ENCODE data around the gene TNP2.
"Not testable (repeated sequence)": the region's sequence is repeated elsewhere in the genome, so short reads cannot be mapped to it uniquely, and the experiment has no call there.

TNP2 gene

GRCh38 chr16:11239644-11240632 lies 29.2 kb downstream of the TNP2 start:
- DNase-seq, result no peak

- no peak for DNase-seq
These were observed 30.6 kb downstream of the TNP2 start for GRCh38 chr16:11238272-11239202.

- DNase-seq, result peak; percentile 97 to 98
These were observed 32.5 kb downstream of the TNP2 start for GRCh38 chr16:11236461-11237254.

GRCh38 chr16:11235703-11235991 lies 33.5 kb downstream of the TNP2 start:
- DNase-seq, result no peak

GRCh38 chr16:11234884-11235702 lies 34.0 kb downstream of the TNP2 start:
- peak; percentile 61 to 78 for DNase-seq

- peak in 1 of 2 experiments; percentile 11 for DNase-seq
These were observed 35.3 kb downstream of the TNP2 start for GRCh38 chr16:11233727-11234376.

- DNase-seq, result peak; percentile 77 to 81
These were observed 36.0 kb downstream of the TNP2 start for GRCh38 chr16:11232852-11233726.

GRCh38 chr16:11232302-11232851 lies 36.7 kb downstream of the TNP2 start:
- DNase-seq, result no peak

- no peak for DNase-seq
These were observed 37.7 kb downstream of the TNP2 start for GRCh38 chr16:11231367-11231970.

- no peak for DNase-seq
These were observed 39.2 kb downstream of the TNP2 start for GRCh38 chr16:11229906-11230305.

GRCh38 chr16:11229432-11229831 lies 39.7 kb downstream of the TNP2 start:
- no peak for DNase-seq

GRCh38 chr16:11225677-11226549 lies 43.2 kb downstream of the TNP2 start:
- DNase-seq, result no peak

GRCh38 chr16:11224894-11225676 lies 44.0 kb downstream of the TNP2 start:
- DNase-seq, result no peak

GRCh38 chr16:11224096-11224893 lies 44.8 kb downstream of the TNP2 start:
- peak; percentile 87 to 96 for DNase-seq

GRCh38 chr16:11220507-11220906 lies 48.6 kb downstream of the TNP2 start:
- not testable (repeated sequence) for DNase-seq

GRCh38 chr16:11219178-11219577 lies 49.9 kb downstream of the TNP2 start:
- DNase-seq, result peak; percentile 70 to 82

- no peak for DNase-seq
These were observed 50.5 kb downstream of the TNP2 start for GRCh38 chr16:11218604-11218962.

All from AML-193 (cell line).